Keratinocyte (primary cell): Measurements from ENCODE around the gene ZC3H12C. TPM values are rescaled to one million over a fixed set of nuclear protein-coding genes. Genes with fewer than 3 reads are reported as not detected.
"Not testable (repeated sequence)": the region's sequence is repeated elsewhere in the genome, so short reads cannot be mapped to it uniquely, and the experiment has no call there.

ENCODE experiments used
- DNase-seq: peaks from one replicate; pipeline ENCODE4 v3.0.0-alpha.2; 2011; ENCODE audit warnings: low read depth, missing footprints, low spot score
- FAIRE-seq: peaks from 2 replicates; lab custom pipeline; 2011; peaks lifted over from hg19 to GRCh38; lab: Jason Lieb, UNC
- H2AFZ ChIP-seq: 2 replicates; pipeline ENCODE4 v1.6.0; 2012; ENCODE audit warnings: low read length, control low read depth, inconsistent platforms; ENCODE audit not compliant: control insufficient read depth
- H3K27ac ChIP-seq: 2 replicates; pipeline ENCODE4 v1.5.1; 2011; ENCODE audit warnings: low read length; ENCODE audit not compliant: control insufficient read depth, insufficient read depth
- H3K27me3 ChIP-seq: 3 replicates; pipeline ENCODE4 v1.6.0; 2011; ENCODE audit warnings: low read length; ENCODE audit not compliant: control insufficient read depth, insufficient read depth; ENCODE audit errors: extremely low read depth
- H3K36me3 ChIP-seq, 2 experiments: 2 replicates in 1 of 2; 3 replicates in 1 of 2; pipeline ENCODE4 v1.5.1; 2011; ENCODE audit warnings: low read length in 2 of 2, mild to moderate bottlenecking in 1 of 2; ENCODE audit not compliant: control insufficient read depth in 2 of 2, insufficient read depth in 2 of 2; ENCODE audit errors: extremely low read depth in 1 of 2
- H3K4me1 ChIP-seq: 3 replicates; pipeline ENCODE4 v1.5.1; 2011; ENCODE audit warnings: low read length; ENCODE audit not compliant: control insufficient read depth, insufficient read depth; ENCODE audit errors: extremely low read depth
- H3K4me2 ChIP-seq: 3 replicates; pipeline ENCODE4 v1.6.0; 2011; ENCODE audit warnings: low read depth, low read length; ENCODE audit not compliant: control insufficient read depth, insufficient read depth; ENCODE audit errors: extremely low read depth
- H3K4me3 ChIP-seq, 3 experiments: fragments of 200-600 bp in 1 of 3; sonication (generic) in 1 of 3; 2 replicates in 2 of 3; 3 replicates in 1 of 3; pipeline ENCODE4 v1.5.1; 2011 to 2016; ENCODE audit warnings: low read length in 3 of 3, mild to moderate bottlenecking in 3 of 3, control low read depth in 2 of 3, inconsistent platforms in 1 of 3, low read depth in 1 of 3, mixed read lengths in 1 of 3, mixed run types in 1 of 3, moderate library complexity in 1 of 3; ENCODE audit not compliant: control insufficient read depth in 2 of 3, insufficient read depth in 2 of 3; ENCODE audit errors: extremely low read depth in 1 of 3
- H3K79me2 ChIP-seq: 2 replicates; pipeline ENCODE4 v1.6.0; 2012; ENCODE audit warnings: low read length; ENCODE audit not compliant: control insufficient read depth, insufficient read depth
- H3K9ac ChIP-seq: 3 replicates; pipeline ENCODE4 v1.6.0; 2011; ENCODE audit warnings: low read length; ENCODE audit not compliant: control insufficient read depth, insufficient read depth; ENCODE audit errors: extremely low read depth
- H3K9me1 ChIP-seq: 3 replicates; pipeline ENCODE4 v1.6.0; 2011; ENCODE audit warnings: low read length; ENCODE audit not compliant: control insufficient read depth, insufficient read depth; ENCODE audit errors: extremely low read depth
- H3K9me3 ChIP-seq: 2 replicates; pipeline ENCODE4 v1.5.1; 2012; ENCODE audit warnings: low read depth, low read length; ENCODE audit not compliant: control insufficient read depth
- H4K20me1 ChIP-seq: 3 replicates; pipeline ENCODE4 v1.6.0; 2011; ENCODE audit warnings: low read length; ENCODE audit not compliant: control insufficient read depth, insufficient read depth; ENCODE audit errors: extremely low read depth
- CTCF ChIP-seq, 3 experiments: IDR thresholded peaks in 1 of 3; conservative IDR thresholded peaks in 1 of 3; optimal IDR thresholded peaks in 1 of 3; 2 replicates in 2 of 3; 3 replicates in 1 of 3; pipeline versions ENCODE3 to v1.5.1; 2011; ENCODE audit warnings: low read length in 3 of 3, mild to moderate bottlenecking in 3 of 3, moderate library complexity in 2 of 3, control low read depth in 1 of 3, inconsistent platforms in 1 of 3; ENCODE audit not compliant: insufficient read depth in 2 of 3; ENCODE audit errors: extremely low read depth in 1 of 3
- EZH2 ChIP-seq: IDR thresholded peaks from one replicate; pipeline ENCODE4 v1.6.1; 2012; ENCODE audit warnings: inconsistent platforms, mild to moderate bottlenecking, low read length, moderate library complexity
- dilution Hi-C: fragments of 300-500 bp; cut with MboI; formaldehyde crosslinking; loops from one replicate; pipeline ENCODE4 v1.7.0; 2020; ENCODE audit warnings: low sequenced_read_pairs; ENCODE audit not compliant: extremely low pct_ligation_motif_present
- polyA plus RNA-seq, 5 experiments: library from polyadenylated mRNA; depleted of rRNA in 3 of 5; stranded (reverse) in 3 of 5; stranded (forward) in 1 of 5; unstranded in 1 of 5; fragments of >200 nt; gene quantifications; 1 replicate in 1 of 5; 2 replicates in 3 of 5; 3 replicates in 1 of 5; pipeline versions ENCODE4 v1.2.1 to v1.2.3, GENCODE V29; 2011 to 2012; ENCODE audit warnings: missing spikeins in 2 of 5, low read depth in 1 of 5, low replicate concordance in 1 of 5

The ZC3H12C gene
- polyA plus RNA-seq, 1 donor (not counting 4 experiments of a cell fraction or from before 2014, with no cell fraction given) = 13.9 TPM

GRCh38 chr11:110065189-110065588 lies 28.0 kb upstream of the ZC3H12C start:
- DNase-seq (no peak), FAIRE-seq (peak; percentile 29)
- no peaks in the 10 kb centered on the region for H4K20me1 ChIP-seq
- no peaks in the 10 kb centered on the region for H3K36me3 ChIP-seq
- H3K27me3 ChIP-seq = no peaks in the 10 kb centered on the region
- H2AFZ ChIP-seq = no peak overlapping the region
- peak overlapping the region; percentile 46 for H3K9ac ChIP-seq
- H3K4me1 ChIP-seq = peaks cover 28% of the 10 kb centered on the region
- H3K79me2 ChIP-seq = no peaks in the 10 kb centered on the region
- no peaks in the 10 kb centered on the region for H3K9me1 ChIP-seq
- dilution Hi-C loops = no loop called here
- H3K4me3 ChIP-seq = no peak overlapping the region
- peak overlapping the region; percentile 32 for H3K4me2 ChIP-seq
- no peak for TF ChIP-seq EZH2
- no peak for TF ChIP-seq CTCF (optimal IDR thresholded peaks at IDR 0.05 in 1 of 3, IDR thresholded peaks at IDR 0.05 in 1 of 3, conservative IDR thresholded peaks at IDR 0.05 in 1 of 3; ENCODE audit: extremely low read depth in 1 of 3, insufficient read depth in 2 of 3, low read length in 3 of 3)
- peak overlapping the region; percentile 47 for H3K27ac ChIP-seq
- no peaks in the 10 kb centered on the region for H3K9me3 ChIP-seq

- dilution Hi-C loops, H3K4me2 ChIP-seq: not testable (repeated sequence)
- H3K27ac ChIP-seq = peak overlapping the region; percentile 15
Measured at GRCh38 chr11:110068001-110068400, 25.2 kb upstream of the ZC3H12C start.

GRCh38 chr11:110069158-110069737 lies 23.9 kb upstream of the ZC3H12C start:
- Histone ChIP-seq H3K9ac (peak overlapping the region; percentile 33), H3K79me2 (no peaks in the 10 kb centered on the region), H3K9me1 (no peaks in the 10 kb centered on the region), H3K4me3 (no peak overlapping the region), H3K4me1 (peaks cover 33% of the 10 kb centered on the region), H3K9me3 (no peaks in the 10 kb centered on the region), H2AFZ (peak overlapping the region; percentile 80), H3K4me2 (peak overlapping the region; percentile 61), H3K27ac (peak overlapping the region; percentile 85), H3K27me3 (no peaks in the 10 kb centered on the region), H4K20me1 (no peaks in the 10 kb centered on the region), H3K36me3 (no peaks in the 10 kb centered on the region)
- TF ChIP-seq EZH2 (no peak), CTCF (optimal IDR thresholded peaks at IDR 0.05 in 1 of 3, IDR thresholded peaks at IDR 0.05 in 1 of 3, conservative IDR thresholded peaks at IDR 0.05 in 1 of 3; ENCODE audit: extremely low read depth in 1 of 3, insufficient read depth in 2 of 3, low read length in 3 of 3) (no peak)
- DNase-seq (peak; percentile 93), FAIRE-seq (peak; percentile 93)
- dilution Hi-C loops = no loop called here

More at GRCh38 chr11:110068001-110068400, 25.2 kb upstream of the ZC3H12C start:
- FAIRE-seq, H3K4me3 ChIP-seq, DNase-seq, H3K9ac ChIP-seq, H3K36me3 ChIP-seq, H3K79me2 ChIP-seq, H4K20me1 ChIP-seq, H3K9me3 ChIP-seq, H3K27me3 ChIP-seq, H2AFZ ChIP-seq, H3K9me1 ChIP-seq: not testable (repeated sequence)
- peaks cover 33% of the 10 kb centered on the region for H3K4me1 ChIP-seq
